ENCODE measurements around the gene CD226.

DNA sequence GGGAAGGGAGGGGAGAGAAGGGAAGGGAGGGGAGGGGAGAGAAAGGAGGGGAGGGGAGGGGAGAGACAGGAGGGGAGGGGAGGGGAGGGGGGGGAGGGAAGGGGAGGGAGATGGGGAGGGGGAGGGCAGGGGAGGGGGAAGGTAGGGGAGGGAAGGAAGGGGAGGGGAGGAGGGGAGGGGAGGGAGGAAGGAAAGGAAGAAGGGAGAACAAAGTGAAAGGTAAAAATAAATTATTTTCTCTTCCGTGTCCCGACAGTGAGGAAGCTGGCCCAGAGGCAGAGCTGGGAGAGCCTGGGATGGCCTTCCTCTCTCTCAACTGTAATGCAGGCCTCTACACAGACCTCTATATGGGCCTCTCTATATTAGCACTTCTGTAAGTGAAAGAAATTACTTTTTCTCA lies 53.2 kb downstream of the CD226 start:
- no peak for TF ChIP-seq JUND (CRISPR knock-in tag; IDR thresholded peaks at IDR 0.05)
- TF ChIP-seq, protein P1, sequence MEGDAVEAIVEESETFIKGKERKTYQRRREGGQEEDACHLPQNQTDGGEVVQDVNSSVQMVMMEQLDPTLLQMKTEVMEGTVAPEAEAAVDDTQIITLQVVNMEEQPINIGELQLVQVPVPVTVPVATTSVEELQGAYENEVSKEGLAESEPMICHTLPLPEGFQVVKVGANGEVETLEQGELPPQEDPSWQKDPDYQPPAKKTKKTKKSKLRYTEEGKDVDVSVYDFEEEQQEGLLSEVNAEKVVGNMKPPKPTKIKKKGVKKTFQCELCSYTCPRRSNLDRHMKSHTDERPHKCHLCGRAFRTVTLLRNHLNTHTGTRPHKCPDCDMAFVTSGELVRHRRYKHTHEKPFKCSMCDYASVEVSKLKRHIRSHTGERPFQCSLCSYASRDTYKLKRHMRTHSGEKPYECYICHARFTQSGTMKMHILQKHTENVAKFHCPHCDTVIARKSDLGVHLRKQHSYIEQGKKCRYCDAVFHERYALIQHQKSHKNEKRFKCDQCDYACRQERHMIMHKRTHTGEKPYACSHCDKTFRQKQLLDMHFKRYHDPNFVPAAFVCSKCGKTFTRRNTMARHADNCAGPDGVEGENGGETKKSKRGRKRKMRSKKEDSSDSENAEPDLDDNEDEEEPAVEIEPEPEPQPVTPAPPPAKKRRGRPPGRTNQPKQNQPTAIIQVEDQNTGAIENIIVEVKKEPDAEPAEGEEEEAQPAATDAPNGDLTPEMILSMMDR (CRISPR knock-in tag; IDR thresholded peaks at IDR 0.05) = no peak
- TF ChIP-seq NBN (conservative IDR thresholded peaks at IDR 0.05) = no peak
- TF ChIP-seq POLR2AphosphoS5 (IDR thresholded peaks at IDR 0.05; ENCODE audit: low read depth, low read length) = no peak
- TF ChIP-seq, protein P2, sequence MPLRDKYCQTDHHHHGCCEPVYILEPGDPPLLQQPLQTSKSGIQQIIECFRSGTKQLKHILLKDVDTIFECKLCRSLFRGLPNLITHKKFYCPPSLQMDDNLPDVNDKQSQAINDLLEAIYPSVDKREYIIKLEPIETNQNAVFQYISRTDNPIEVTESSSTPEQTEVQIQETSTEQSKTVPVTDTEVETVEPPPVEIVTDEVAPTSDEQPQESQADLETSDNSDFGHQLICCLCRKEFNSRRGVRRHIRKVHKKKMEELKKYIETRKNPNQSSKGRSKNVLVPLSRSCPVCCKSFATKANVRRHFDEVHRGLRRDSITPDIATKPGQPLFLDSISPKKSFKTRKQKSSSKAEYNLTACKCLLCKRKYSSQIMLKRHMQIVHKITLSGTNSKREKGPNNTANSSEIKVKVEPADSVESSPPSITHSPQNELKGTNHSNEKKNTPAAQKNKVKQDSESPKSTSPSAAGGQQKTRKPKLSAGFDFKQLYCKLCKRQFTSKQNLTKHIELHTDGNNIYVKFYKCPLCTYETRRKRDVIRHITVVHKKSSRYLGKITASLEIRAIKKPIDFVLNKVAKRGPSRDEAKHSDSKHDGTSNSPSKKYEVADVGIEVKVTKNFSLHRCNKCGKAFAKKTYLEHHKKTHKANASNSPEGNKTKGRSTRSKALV (CRISPR knock-in tag; IDR thresholded peaks at IDR 0.05) = no peak
- no peak for TF ChIP-seq MBD4 (IDR thresholded peaks at IDR 0.05; ENCODE audit: borderline replicate concordance, low read length)
- no peak for TF ChIP-seq EP300 (IDR thresholded peaks at IDR 0.05; ENCODE audit: low read depth in 2 of 2, low read length in 2 of 2)
- TF ChIP-seq EP300 (CRISPR knock-in tag; IDR thresholded peaks at IDR 0.05; ENCODE audit: borderline replicate concordance) = no peak
- no peak for TF ChIP-seq BORCS8-MEF2B (CRISPR knock-in tag; IDR thresholded peaks at IDR 0.05)
- TF ChIP-seq, protein P3, sequence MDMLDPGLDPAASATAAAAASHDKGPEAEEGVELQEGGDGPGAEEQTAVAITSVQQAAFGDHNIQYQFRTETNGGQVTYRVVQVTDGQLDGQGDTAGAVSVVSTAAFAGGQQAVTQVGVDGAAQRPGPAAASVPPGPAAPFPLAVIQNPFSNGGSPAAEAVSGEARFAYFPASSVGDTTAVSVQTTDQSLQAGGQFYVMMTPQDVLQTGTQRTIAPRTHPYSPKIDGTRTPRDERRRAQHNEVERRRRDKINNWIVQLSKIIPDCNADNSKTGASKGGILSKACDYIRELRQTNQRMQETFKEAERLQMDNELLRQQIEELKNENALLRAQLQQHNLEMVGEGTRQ (IDR thresholded peaks at IDR 0.05; ENCODE audit: low read depth, low read length) = no peak
- TF ChIP-seq, protein P3 (CRISPR knock-in tag; IDR thresholded peaks at IDR 0.05; ENCODE audit: borderline replicate concordance) = no peak
- no peak for TF ChIP-seq AHR (CRISPR knock-in tag; IDR thresholded peaks at IDR 0.05)
- TF ChIP-seq STAT5B (CRISPR knock-in tag; IDR thresholded peaks at IDR 0.05) = no peak
- TF ChIP-seq ZNF547 (CRISPR knock-in tag; IDR thresholded peaks at IDR 0.05) = no peak
